WERI-Rb-1 (cell line): Measurements from ENCODE around the gene RFWD3.

ENCODE experiments used
- DNase-seq: peaks from one replicate; pipeline ENCODE4 v3.0.0-alpha.2; 2020
- H3K27ac ChIP-seq: fragments of 250-450 bp; sonication (Bioruptor Pico); 2 replicates; pipeline ENCODE4 v1.5.1; 2020; ENCODE audit warnings: mild to moderate bottlenecking, moderate library complexity
- H3K27me3 ChIP-seq: fragments of 250-450 bp; sonication (Bioruptor Pico); 2 replicates; pipeline ENCODE4 v1.5.1; 2021; ENCODE audit warnings: mild to moderate bottlenecking, low read depth, moderate library complexity; ENCODE audit not compliant: insufficient read depth, severe bottlenecking
- H3K36me3 ChIP-seq: fragments of 250-450 bp; sonication (Bioruptor Pico); 2 replicates; pipeline ENCODE4 v1.5.1; 2020; ENCODE audit warnings: mild to moderate bottlenecking, moderate library complexity
- H3K4me3 ChIP-seq: 2 replicates; pipeline ENCODE4 v1.5.1; 2011; ENCODE audit warnings: low read depth, mild to moderate bottlenecking, control low read depth, low read length
- H3K9me3 ChIP-seq: fragments of 250-450 bp; sonication (Bioruptor Pico); 2 replicates; pipeline ENCODE4 v1.5.1; 2021; ENCODE audit warnings: mild to moderate bottlenecking, moderate library complexity; ENCODE audit not compliant: severe bottlenecking
- CTCF ChIP-seq: IDR thresholded peaks from 2 replicates; pipeline ENCODE4 v1.5.1; 2011; ENCODE audit warnings: low read depth, mild to moderate bottlenecking, control low read depth, inconsistent platforms, low read length

The RFWD3 gene

GRCh38 chr16:74635303-74635702 is 31.4 kb downstream of the RFWD3 start:
- Histone ChIP-seq H3K9me3 (no peaks in the 10 kb centered on the region), H3K36me3 (peaks cover 84% of the 10 kb centered on the region), H3K27ac (no peak overlapping the region), H3K4me3 (no peak overlapping the region), H3K27me3 (no peaks in the 10 kb centered on the region)
- no peak for TF ChIP-seq CTCF
- DNase-seq: no peak

- Histone ChIP-seq H3K36me3 (peaks cover 91% of the 10 kb centered on the region), H3K27me3 (no peaks in the 10 kb centered on the region), H3K9me3 (no peaks in the 10 kb centered on the region), H3K4me3 (no peak overlapping the region), H3K27ac (no peak overlapping the region)
- no peak for DNase-seq
- no peak for TF ChIP-seq CTCF
Measured at GRCh38 chr16:74633686-74634085, 33.0 kb downstream of the RFWD3 start.

DNA sequence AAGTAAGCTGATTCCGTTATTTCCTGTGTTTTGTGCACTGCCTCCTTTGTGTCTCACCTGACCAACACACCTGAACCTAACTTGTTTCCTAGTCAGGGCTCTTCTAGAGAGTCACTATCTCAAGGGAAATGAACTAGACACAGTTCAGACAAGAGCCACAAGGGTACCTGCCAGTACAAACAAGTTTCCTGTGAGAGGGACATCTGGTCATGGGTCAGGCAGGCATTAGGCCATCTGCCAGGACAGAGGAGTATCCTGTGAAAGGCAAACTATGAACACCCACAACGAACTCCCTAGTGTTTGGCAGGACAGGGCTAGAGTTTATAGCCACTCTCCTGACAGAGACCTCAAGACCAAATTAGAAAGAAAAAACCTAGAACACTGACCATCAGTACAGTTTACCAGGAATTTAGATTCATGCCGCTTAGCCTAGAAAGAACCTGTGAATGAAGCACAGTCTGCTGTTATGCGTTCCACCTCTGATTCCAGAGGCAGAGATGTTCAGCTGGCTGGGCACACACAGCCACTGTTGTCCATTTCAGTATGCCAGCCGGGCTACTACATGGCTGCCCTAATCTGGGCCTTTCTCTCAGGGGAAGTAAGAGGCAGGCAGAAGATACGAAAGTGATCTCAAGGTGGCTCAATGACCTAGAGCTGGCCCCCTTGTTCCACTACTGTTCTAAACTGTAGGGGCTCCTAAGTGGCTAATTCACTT is 39.0 kb downstream of the RFWD3 start:
- TF ChIP-seq CTCF: no peak
- no peak overlapping the region for H3K4me3 ChIP-seq
- no peaks in the 10 kb centered on the region for H3K27me3 ChIP-seq
- peak; percentile 27 for DNase-seq
- peaks cover 98% of the 10 kb centered on the region for H3K36me3 ChIP-seq
- peak overlapping the region; percentile 11; the same call in 1 of the 2 replicates for H3K27ac ChIP-seq
- no peaks in the 10 kb centered on the region for H3K9me3 ChIP-seq

DNA sequence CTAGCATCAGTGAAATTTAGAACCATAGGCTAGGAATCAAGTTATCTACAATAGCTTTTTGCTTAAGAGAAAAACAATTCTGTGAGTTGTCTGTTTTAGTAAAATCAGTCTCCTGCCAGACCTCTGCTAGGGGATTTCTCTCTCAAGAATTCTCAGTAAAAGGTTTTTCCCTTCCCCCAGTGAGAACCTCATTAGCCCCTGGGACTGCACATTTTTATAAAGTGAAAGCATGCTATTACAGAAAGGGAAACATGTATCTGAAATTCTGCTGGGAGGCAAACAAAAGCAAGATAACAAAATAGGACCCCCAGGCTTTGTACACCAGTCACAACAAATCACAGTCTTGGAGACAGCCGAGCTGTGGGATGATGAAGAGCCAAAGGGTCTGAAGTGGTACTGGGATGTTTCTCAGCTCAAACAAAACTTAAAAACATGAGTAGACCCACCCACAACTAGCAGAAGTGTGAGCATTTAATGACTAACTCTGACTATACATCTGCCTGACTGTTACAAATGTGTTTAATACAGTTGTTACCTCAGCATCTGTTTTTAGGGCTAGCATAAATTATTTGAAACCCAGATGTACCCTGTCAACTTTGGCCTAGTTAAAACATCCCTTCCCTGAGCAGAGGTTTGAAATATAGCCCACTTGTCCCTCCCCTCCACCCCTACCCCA is 39.8 kb downstream of the RFWD3 start:
- Histone ChIP-seq H3K4me3 (no peak overlapping the region), H3K36me3 (peaks cover 98% of the 10 kb centered on the region), H3K27me3 (no peaks in the 10 kb centered on the region), H3K27ac (no peak overlapping the region), H3K9me3 (no peaks in the 10 kb centered on the region)
- no peak for DNase-seq
- no peak for TF ChIP-seq CTCF

- no peak for TF ChIP-seq CTCF
- H3K27ac ChIP-seq: no peak overlapping the region
- no peak for DNase-seq
- H3K9me3 ChIP-seq: no peaks in the 10 kb centered on the region
- peaks cover 97% of the 10 kb centered on the region for H3K36me3 ChIP-seq
- no peak overlapping the region for H3K4me3 ChIP-seq
- no peaks in the 10 kb centered on the region for H3K27me3 ChIP-seq
Measured at GRCh38 chr16:74625500-74626350, 41.0 kb downstream of the RFWD3 start.
